IMR-90 (cell line): ENCODE results near the gene LUZP2. TPM values are rescaled to one million over a fixed set of nuclear protein-coding genes. Genes with fewer than 3 reads are reported as not detected.

Experiments used
- ATAC-seq: fragments of 200-7000 bp; cut with Tn5 transposase; 2 replicates; pipeline ENCODE4 v1.9.1; 2020; ENCODE audit warnings: low read depth, mild to moderate bottlenecking, moderate library complexity
- BruUV-seq: library from RNA; stranded (reverse); fragments of 400-500 nt; replicated peaks from 2 replicates; lab custom pipeline; 2021; lab: Mats Ljungman, UMichigan
- CTCF ChIA-PET: fragments of 300-600 bp; formaldehyde crosslinking; extraction: SDS; loops from one replicate; lab custom pipeline; 2021; ENCODE audit warnings: antibody characterized with exemption; lab: Yijun Ruan, JAX
- POLR2A ChIA-PET: fragments of 300-600 bp; sonication (Branson Sonifier 250); formaldehyde crosslinking; loops from one replicate; lab custom pipeline; 2022; ENCODE audit warnings: antibody characterized with exemption; ENCODE audit not compliant: unreplicated experiment; lab: Charles Lee
- DNase-seq: peaks from one replicate; pipeline ENCODE4 v3.0.0; 2013
- H2AFZ ChIP-seq: replicated peaks from 2 replicates; pipeline ENCODE3; 2013; ENCODE audit warnings: low read length, mild to moderate bottlenecking; ENCODE audit not compliant: poor library complexity
- H2AK5ac ChIP-seq: 2 replicates; pipeline ENCODE4 v1.6.1; 2013; ENCODE audit warnings: low read depth, low read length, inconsistent platforms
- H2AK9ac ChIP-seq: replicated peaks from 2 replicates; pipeline ENCODE3; 2013; ENCODE audit warnings: mild to moderate bottlenecking, low read depth, low read length, moderate library complexity; ENCODE audit not compliant: poor library complexity
- H2BK120ac ChIP-seq: 2 replicates; pipeline ENCODE4 v1.6.1; 2013; ENCODE audit warnings: low read depth, low read length, inconsistent platforms
- H2BK15ac ChIP-seq: 3 replicates; pipeline ENCODE4 v1.6.1; 2013; ENCODE audit warnings: low read depth, low read length, inconsistent platforms
- H2BK20ac ChIP-seq: 2 replicates; pipeline ENCODE4 v1.6.1; 2013; ENCODE audit warnings: low read depth, mild to moderate bottlenecking, inconsistent platforms, low read length, moderate library complexity
- H2BK5ac ChIP-seq: 2 replicates; pipeline ENCODE4 v1.6.1; 2013; ENCODE audit warnings: mild to moderate bottlenecking, low read depth, low read length, inconsistent platforms; ENCODE audit not compliant: poor library complexity, severe bottlenecking
- H3K14ac ChIP-seq: replicated peaks from 2 replicates; pipeline ENCODE4 v1.6.1; 2013; ENCODE audit warnings: low read depth, low read length, inconsistent platforms
- H3K18ac ChIP-seq: 2 replicates; pipeline ENCODE4 v1.6.1; 2013; ENCODE audit warnings: low read depth, low read length, control low read depth
- H3K23ac ChIP-seq: 2 replicates; pipeline ENCODE4 v1.6.1; 2013; ENCODE audit warnings: low read depth, low read length, inconsistent platforms
- H3K27ac ChIP-seq: 2 replicates; pipeline ENCODE4 v1.5.1; 2013; ENCODE audit warnings: mild to moderate bottlenecking, control low read depth, low read length; ENCODE audit not compliant: insufficient read depth
- H3K27me3 ChIP-seq: 2 replicates; pipeline ENCODE4 v1.6.1; 2013; ENCODE audit warnings: low read length; ENCODE audit not compliant: control insufficient read depth, insufficient read depth
- H3K36me3 ChIP-seq: 2 replicates; pipeline ENCODE4 v1.6.1; 2013; ENCODE audit warnings: low read length, mixed read lengths; ENCODE audit not compliant: control insufficient read depth, insufficient read depth
- H3K4ac ChIP-seq: 2 replicates; pipeline ENCODE4 v1.6.1; 2013; ENCODE audit warnings: low read depth, low read length, inconsistent platforms
- H3K4me1 ChIP-seq: 2 replicates; pipeline ENCODE4 v1.6.1; 2013; ENCODE audit warnings: low read length, mixed read lengths; ENCODE audit not compliant: control insufficient read depth, insufficient read depth
- H3K4me2 ChIP-seq: 2 replicates; pipeline ENCODE4 v1.6.1; 2013; ENCODE audit warnings: low read depth, mild to moderate bottlenecking, control low read depth, low read length, moderate library complexity
- H3K4me3 ChIP-seq: 2 replicates; pipeline ENCODE4 v1.5.1; 2013; ENCODE audit warnings: low read depth, mild to moderate bottlenecking, control low read depth, low read length, moderate library complexity; ENCODE audit not compliant: insufficient read depth
- H3K56ac ChIP-seq: 2 replicates; pipeline ENCODE4 v1.6.1; 2013; ENCODE audit warnings: low read length, inconsistent platforms; ENCODE audit not compliant: insufficient read depth; ENCODE audit errors: extremely low read depth
- H3K79me1 ChIP-seq, 2 experiments: 2 replicates each; pipeline ENCODE4 v1.6.1; 2013; ENCODE audit warnings: low read length in 2 of 2, inconsistent platforms in 1 of 2, low read depth in 1 of 2
- H3K9ac ChIP-seq: 2 replicates; pipeline ENCODE4 v1.6.1; 2013; ENCODE audit warnings: low read depth, low read length, control low read depth
- H3K9me1 ChIP-seq: 2 replicates; pipeline ENCODE4 v1.6.1; 2013; ENCODE audit warnings: low read length, inconsistent platforms; ENCODE audit not compliant: insufficient read depth
- H3K9me3 ChIP-seq: 2 replicates; pipeline ENCODE4 v1.6.1; 2013; ENCODE audit warnings: low read length; ENCODE audit not compliant: control insufficient read depth, insufficient read depth
- H4K20me1 ChIP-seq: 2 replicates; pipeline ENCODE4 v1.6.1; 2013; ENCODE audit warnings: low read length, inconsistent platforms; ENCODE audit not compliant: insufficient read depth
- H4K5ac ChIP-seq: 2 replicates; pipeline ENCODE4 v1.6.1; 2013; ENCODE audit warnings: mild to moderate bottlenecking, low read depth, low read length, control low read depth
- H4K8ac ChIP-seq, 2 experiments: 2 replicates each; pipeline ENCODE4 v1.6.1; 2013; ENCODE audit warnings: low read depth in 2 of 2, low read length in 2 of 2, control low read depth in 1 of 2, inconsistent platforms in 1 of 2
- H4K91ac ChIP-seq: 2 replicates; pipeline ENCODE4 v1.6.1; 2013; ENCODE audit warnings: low read depth, low read length, inconsistent platforms; ENCODE audit not compliant: insufficient read depth
- CEBPB ChIP-seq: IDR thresholded peaks from 2 replicates; pipeline ENCODE4 v1.6.1; 2012; ENCODE audit warnings: low read depth, low read length, improper control_type of control experiment
- CTCF ChIP-seq: conservative IDR thresholded peaks from 2 replicates; pipeline ENCODE4 v1.5.1; 2012; ENCODE audit warnings: mild to moderate bottlenecking, low read depth, low read length, improper control_type of control experiment
- MXI1 ChIP-seq: IDR thresholded peaks from 2 replicates; pipeline ENCODE4 v1.6.1; 2012; ENCODE audit warnings: low read depth, mild to moderate bottlenecking, low read length, moderate library complexity, borderline replicate concordance
- RCOR1 ChIP-seq: IDR thresholded peaks from 2 replicates; pipeline ENCODE4 v1.6.1; 2012; ENCODE audit warnings: mild to moderate bottlenecking, low read length, improper control_type of control experiment; ENCODE audit not compliant: insufficient replicate concordance
- SMC3 ChIP-seq: fragments of 150-350 bp; IDR thresholded peaks from 2 replicates; pipeline ENCODE4 v1.6.1; 2016; ENCODE audit warnings: low read depth, mild to moderate bottlenecking, antibody characterized with exemption, low read length, moderate library complexity
- USF2 ChIP-seq: fragments of 150-350 bp; IDR thresholded peaks from 2 replicates; pipeline ENCODE4 v1.6.1; 2017; ENCODE audit warnings: mild to moderate bottlenecking, antibody characterized with exemption, low read length, low read depth
- WGBS, 2 experiments: methylation state at CpG; one replicate each; pipeline versions ENCODE4 v1.1.5 to v1.1.7; 2013; ENCODE audit warnings: missing lambda C conversion rate in 2 of 2; ENCODE audit not compliant: insufficient read length in 1 of 2; ENCODE audit errors: extremely low coverage in 2 of 2; 5-methylcytosine and 5-hydroxymethylcytosine counted together
- dilution Hi-C: fragments of 300-500 bp; cut with HindIII; formaldehyde crosslinking; loops from one replicate; pipeline ENCODE4 v1.14.3; 2018; ENCODE audit warnings: low sequenced_read_pairs; ENCODE audit not compliant: unreplicated experiment
- in situ Hi-C: fragments of 300-500 bp; cut with MboI; formaldehyde crosslinking; loops from 3 replicates; pipeline ENCODE4 v1.14.3; 2019; ENCODE audit warnings: low sequenced_read_pairs, inconsistent platforms, mixed read lengths
- intact Hi-C: fragments of 100-400 bp; cut with micrococcal nuclease; formaldehyde crosslinking; loops from 2 replicates; pipeline ENCODE4 v1.10.0; 2022
- polyA plus RNA-seq, 3 experiments: library from polyadenylated mRNA; depleted of rRNA; stranded (reverse); fragments of >200 nt; gene quantifications; 2 replicates each; pipeline ENCODE4 v1.2.3, GENCODE V29; 2012; ENCODE audit warnings: low replicate concordance in 1 of 3
- total RNA-seq: library from RNA; depleted of rRNA; stranded (reverse); fragments of >200 nt; gene quantifications from 2 replicates; pipeline ENCODE4 v1.2.3, GENCODE V29; 2012

The LUZP2 gene
- total and polyA plus RNA-seq, 2 of the 4 experiments (the other 2 are of a cell fraction): 0.89 to 2.0 TPM

GRCh38 chr11:24767411-24767810 lies 270.6 kb downstream of the LUZP2 start:
- no peak overlapping the region for H3K18ac ChIP-seq

More at GRCh38 chr11:24767411-24767810, 270.6 kb downstream of the LUZP2 start:
- dilution Hi-C loops (no loop called here), in situ Hi-C loops (no loop called here), intact Hi-C loops (no loop called here)
- Histone ChIP-seq H3K4ac (no peak overlapping the region), H2BK5ac (no peak overlapping the region), H3K36me3 (no peaks in the 10 kb centered on the region), H4K8ac (no peak overlapping the region), H2AK9ac (no peak overlapping the region), H2AK5ac (no peak overlapping the region), H4K5ac (no peak overlapping the region), H3K9me1 (no peaks in the 10 kb centered on the region), H3K9me3 (no peaks in the 10 kb centered on the region), H3K27me3 (no peaks in the 10 kb centered on the region), H2BK15ac (no peak overlapping the region), H2AFZ (no peak overlapping the region), H3K4me2 (no peak overlapping the region), H3K79me1 (no peaks in the 10 kb centered on the region), H4K20me1 (no peaks in the 10 kb centered on the region), H3K56ac (no peak overlapping the region), H3K27ac (no peak overlapping the region), H4K91ac (no peak overlapping the region), H2BK20ac (no peak overlapping the region), H3K23ac (no peak overlapping the region), H3K4me3 (no peak overlapping the region), H3K4me1 (no peaks in the 10 kb centered on the region), H3K14ac (no peak overlapping the region), H3K9ac (no peak overlapping the region), H2BK120ac (no peak overlapping the region)
- no CpG with 5 or more reads among the region's 3 CpGs for WGBS, 2 experiments
- TF ChIP-seq CEBPB (no peak), MXI1 (no peak), USF2 (no peak), SMC3 (no peak), RCOR1 (no peak), CTCF (no peak)
- no TSS peak for BruUV-seq
- POLR2A ChIA-PET: no interaction called here
- DNase-seq (no peak), ATAC-seq (no peak)
- CTCF ChIA-PET: no interaction called here
